Erythroblast (primary cell): ENCODE data around the gene CCDC74A.
"Not testable (repeated sequence)": the region's sequence is repeated elsewhere in the genome, so short reads cannot be mapped to it uniquely, and the experiment has no call there.

Experiments
- GATA1 ChIP-seq: IDR thresholded peaks from 2 replicates; pipeline ENCODE4 v1.6.1; 2011; ENCODE audit warnings: low read depth, mild to moderate bottlenecking, control low read depth, low read length, moderate library complexity
- POLR2A ChIP-seq: IDR thresholded peaks from 2 replicates; pipeline ENCODE4 v1.6.1; 2011; ENCODE audit warnings: mild to moderate bottlenecking, low read length

DNA sequence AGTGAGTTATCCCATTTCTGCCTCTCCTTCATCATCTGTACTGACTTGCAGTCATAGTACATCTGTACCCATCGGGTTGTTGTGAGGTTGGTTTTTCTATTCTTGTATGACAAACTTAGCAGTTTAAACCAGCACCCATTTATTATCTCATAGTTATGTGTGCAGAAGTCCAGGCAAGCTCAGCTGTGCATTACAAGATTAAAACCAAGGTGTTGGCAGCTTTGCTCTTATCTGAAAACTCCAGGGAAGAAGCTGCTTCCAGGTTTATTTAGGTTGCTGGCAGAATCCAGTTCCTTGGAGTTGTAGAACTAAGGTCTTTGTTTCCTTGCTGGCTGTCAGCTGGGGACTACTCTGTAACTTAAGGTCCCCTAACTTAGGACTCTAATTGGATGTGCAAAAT, 32.2 kb upstream of the CCDC74A start:
- not testable (repeated sequence) for TF ChIP-seq POLR2A, GATA1
